Right atrium auricular region (tissue), 2 donors: Measurements from ENCODE around the gene UBASH3B. TPM values are rescaled to one million over a fixed set of nuclear protein-coding genes. Genes with fewer than 3 reads are reported as not detected.

Source experiments
- DNase-seq: peaks from one replicate; pipeline ENCODE4 v3.0.0-alpha.2; 2019; ENCODE audit warnings: low spot score
- H3K27ac ChIP-seq, 2 donors: fragments of 200-600 bp; sonication (generic); 1 replicate in 1 of 2; 2 replicates in 1 of 2; pipeline ENCODE4 v1.5.1; 2016 to 2019
- H3K27me3 ChIP-seq, 2 donors: fragments of 200-600 bp; sonication (generic); one replicate each; pipeline versions ENCODE4 v1.5.1 to v1.6.0; 2017 to 2019
- H3K36me3 ChIP-seq: fragments of 200-600 bp; sonication (generic); one replicate; pipeline ENCODE4 v1.5.1; 2016
- H3K4me1 ChIP-seq, 2 donors: fragments of 200-600 bp; sonication (generic); one replicate each; pipeline versions ENCODE4 v1.5.1 to v1.6.0; 2017 to 2019
- H3K4me3 ChIP-seq, 2 donors: fragments of 200-600 bp; sonication (generic); 1 replicate in 1 of 2; 2 replicates in 1 of 2; pipeline ENCODE4 v1.5.1; 2017 to 2019; ENCODE audit warnings: mild to moderate bottlenecking in 1 of 2, moderate library complexity in 1 of 2
- H3K9me3 ChIP-seq, 2 donors: fragments of 200-600 bp; sonication (generic); one replicate each; pipeline ENCODE4 v1.5.1; 2019
- total RNA-seq, 2 donors: library from RNA; depleted of rRNA; stranded (reverse); fragments of >200 nt; gene quantifications; one replicate each; pipeline ENCODE4 v1.1.0, GENCODE V29; 2016
- TF ChIP-seq, protein P1 (sequence below), 2 donors: fragments of 200-600 bp; sonication (generic); IDR thresholded peaks; one replicate each; pipeline ENCODE4 v1.5.1; 2019; ENCODE audit warnings: antibody characterized with exemption in 2 of 2

UBASH3B gene
- total RNA-seq, 2 donors from 2014 or later = 1.7 to 1.8 TPM

DNA sequence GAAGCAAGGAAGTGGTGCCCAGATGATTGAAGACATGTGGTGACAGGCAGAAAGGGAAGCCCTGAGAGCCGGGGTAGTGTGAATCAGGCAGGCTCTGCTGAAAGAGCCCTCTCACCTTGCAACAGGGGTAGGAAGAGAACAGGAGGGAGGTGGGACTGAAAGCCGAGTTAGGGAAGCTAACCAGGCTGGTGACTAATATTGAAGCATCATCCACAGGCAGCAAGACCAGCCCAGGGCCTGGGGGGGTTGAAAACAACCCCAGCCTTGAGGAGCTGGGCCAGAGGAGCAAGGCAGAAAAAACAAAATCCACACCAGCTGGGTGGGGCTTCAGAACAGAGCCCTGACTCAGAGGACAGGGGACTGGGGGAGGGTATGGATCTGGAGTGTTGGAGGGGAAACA, 147.8 kb downstream of the UBASH3B start:
- Histone ChIP-seq H3K36me3 (no peaks in the 10 kb centered on the region), H3K4me3 (no peak overlapping the region), H3K9me3 (no peaks in the 10 kb centered on the region), H3K27ac (no peak overlapping the region), H3K27me3 (no peaks in the 10 kb centered on the region), H3K4me1 (peaks cover 0 to 4% of the 10 kb centered on the region in 2 donors)
- no peak for DNase-seq
- TF ChIP-seq, protein P1, sequence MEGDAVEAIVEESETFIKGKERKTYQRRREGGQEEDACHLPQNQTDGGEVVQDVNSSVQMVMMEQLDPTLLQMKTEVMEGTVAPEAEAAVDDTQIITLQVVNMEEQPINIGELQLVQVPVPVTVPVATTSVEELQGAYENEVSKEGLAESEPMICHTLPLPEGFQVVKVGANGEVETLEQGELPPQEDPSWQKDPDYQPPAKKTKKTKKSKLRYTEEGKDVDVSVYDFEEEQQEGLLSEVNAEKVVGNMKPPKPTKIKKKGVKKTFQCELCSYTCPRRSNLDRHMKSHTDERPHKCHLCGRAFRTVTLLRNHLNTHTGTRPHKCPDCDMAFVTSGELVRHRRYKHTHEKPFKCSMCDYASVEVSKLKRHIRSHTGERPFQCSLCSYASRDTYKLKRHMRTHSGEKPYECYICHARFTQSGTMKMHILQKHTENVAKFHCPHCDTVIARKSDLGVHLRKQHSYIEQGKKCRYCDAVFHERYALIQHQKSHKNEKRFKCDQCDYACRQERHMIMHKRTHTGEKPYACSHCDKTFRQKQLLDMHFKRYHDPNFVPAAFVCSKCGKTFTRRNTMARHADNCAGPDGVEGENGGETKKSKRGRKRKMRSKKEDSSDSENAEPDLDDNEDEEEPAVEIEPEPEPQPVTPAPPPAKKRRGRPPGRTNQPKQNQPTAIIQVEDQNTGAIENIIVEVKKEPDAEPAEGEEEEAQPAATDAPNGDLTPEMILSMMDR (IDR thresholded peaks at IDR 0.05) = no peak

DNA sequence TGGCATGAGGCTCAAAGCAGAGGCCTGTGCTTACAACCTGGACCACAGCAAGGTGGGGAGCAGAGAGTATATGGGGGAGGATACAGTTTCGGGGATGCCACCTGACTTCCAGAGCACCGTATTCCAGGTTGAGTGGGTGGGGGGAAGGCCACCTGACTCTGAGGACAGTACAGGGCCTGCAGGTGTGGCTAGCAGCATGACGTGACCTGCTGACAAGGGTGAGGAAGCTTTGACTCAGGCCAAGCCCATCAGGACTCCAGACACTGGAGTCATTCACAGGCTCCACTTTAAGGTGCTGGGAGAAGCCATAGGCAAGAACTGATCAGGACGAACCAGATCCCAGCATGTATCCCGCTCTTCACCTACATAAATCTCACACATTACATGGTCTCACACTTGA, 148.2 kb downstream of the UBASH3B start:
- DNase-seq = no peak
- H3K4me3 ChIP-seq = no peak overlapping the region
- no peaks in the 10 kb centered on the region for H3K36me3 ChIP-seq
- H3K4me1 ChIP-seq = peaks cover 0 to 7% of the 10 kb centered on the region in 2 donors
- H3K27me3 ChIP-seq = no peaks in the 10 kb centered on the region
- H3K27ac ChIP-seq = no peak overlapping the region
- TF ChIP-seq, protein P1 (IDR thresholded peaks at IDR 0.05) = no peak
- H3K9me3 ChIP-seq = no peaks in the 10 kb centered on the region

DNA sequence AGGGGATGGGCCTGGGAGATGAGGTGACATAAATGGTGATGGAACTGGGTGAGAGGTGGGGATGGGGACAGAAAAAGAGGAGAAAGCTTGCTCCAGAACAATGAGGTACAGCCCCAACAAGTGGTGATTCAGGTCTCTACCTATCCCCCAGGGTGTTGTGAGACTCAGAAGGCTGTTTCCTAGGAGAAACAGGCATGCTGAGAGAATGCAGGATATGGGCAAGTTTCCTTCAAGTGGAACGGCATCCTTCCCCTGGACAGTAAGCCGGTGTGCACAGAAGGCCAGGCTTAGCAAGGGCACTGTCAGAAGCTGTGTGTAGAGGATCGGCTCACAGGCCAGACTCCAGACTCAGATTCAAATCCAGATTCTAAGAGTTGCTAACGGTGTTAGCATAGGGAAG, 148.6 kb downstream of the UBASH3B start:
- no peak overlapping the region for H3K4me3 ChIP-seq
- no peak overlapping the region for H3K27ac ChIP-seq
- H3K27me3 ChIP-seq = no peaks in the 10 kb centered on the region
- TF ChIP-seq, protein P1 (IDR thresholded peaks at IDR 0.05) = no peak
- no peaks in the 10 kb centered on the region for H3K36me3 ChIP-seq
- H3K4me1 ChIP-seq = peaks cover 0 to 7% of the 10 kb centered on the region in 2 donors
- H3K9me3 ChIP-seq = no peaks in the 10 kb centered on the region
- DNase-seq = no peak

DNA sequence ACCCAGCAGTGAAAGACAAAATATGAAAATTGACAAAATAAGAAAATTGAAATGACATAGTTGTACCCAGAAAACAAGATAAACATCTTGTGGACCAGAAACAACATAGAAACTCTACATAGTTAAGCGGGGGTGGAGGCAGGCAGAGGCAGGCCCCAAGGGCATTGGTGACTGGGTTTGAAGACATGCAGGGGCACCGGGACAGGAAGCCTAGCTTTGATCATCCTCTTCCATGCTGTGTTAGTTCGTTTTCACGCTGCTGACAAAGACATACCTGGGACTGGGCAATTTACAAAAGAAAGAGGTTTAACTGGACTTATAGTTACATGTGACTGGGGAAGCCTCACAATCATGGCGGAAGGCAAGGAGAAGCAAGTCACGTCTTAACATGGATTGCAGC, 149.3 kb downstream of the UBASH3B start:
- no peak for DNase-seq
- Histone ChIP-seq H3K27ac (no peak overlapping the region), H3K36me3 (no peaks in the 10 kb centered on the region), H3K27me3 (no peaks in the 10 kb centered on the region), H3K4me3 (no peak overlapping the region), H3K4me1 (peaks cover 0 to 7% of the 10 kb centered on the region in 2 donors), H3K9me3 (no peaks in the 10 kb centered on the region)
- TF ChIP-seq, protein P1 (IDR thresholded peaks at IDR 0.05) = no peak

DNA sequence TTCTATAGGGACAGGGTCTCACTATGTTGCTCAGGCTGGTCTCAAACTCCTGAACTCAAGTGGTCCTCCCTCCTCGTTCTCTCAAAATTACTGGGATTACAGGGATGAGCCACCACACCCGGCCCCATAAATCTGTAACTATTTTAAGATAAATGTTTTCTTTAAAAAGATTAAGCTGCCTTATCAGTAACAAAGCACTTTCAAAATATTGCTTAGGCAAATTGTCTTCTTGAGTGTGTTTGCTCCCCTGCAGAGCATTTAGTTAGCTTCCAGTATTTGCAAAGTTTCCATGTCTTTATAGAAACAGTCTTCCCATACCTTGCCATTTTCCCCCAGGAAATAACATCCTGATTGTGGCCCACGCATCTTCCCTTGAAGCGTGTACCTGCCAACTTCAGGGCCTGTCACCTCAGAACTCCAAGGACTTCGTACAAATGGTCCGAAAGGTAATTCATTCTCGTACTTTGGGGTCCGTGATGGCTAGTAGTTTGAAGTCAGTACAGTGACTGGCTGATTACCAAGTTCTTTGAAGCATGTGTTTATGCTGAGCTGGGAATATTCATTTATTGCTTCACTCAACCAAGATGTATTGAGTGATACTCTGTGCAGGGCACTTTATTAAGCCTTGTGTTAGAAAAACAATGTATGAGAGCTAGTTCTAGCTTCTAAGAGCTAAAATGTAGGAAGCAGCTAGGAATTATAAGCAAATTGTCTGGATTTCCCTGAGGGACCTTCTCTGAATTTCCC, 152.4 kb downstream of the UBASH3B start:
- TF ChIP-seq, protein P1 (IDR thresholded peaks at IDR 0.05) = no peak
- H3K4me3 ChIP-seq = no peak overlapping the region
- H3K4me1 ChIP-seq = peaks cover 0 to 7% of the 10 kb centered on the region in 2 donors
- DNase-seq = no peak
- no peaks in the 10 kb centered on the region for H3K36me3 ChIP-seq
- H3K27ac ChIP-seq = no peak overlapping the region
- H3K27me3 ChIP-seq = no peaks in the 10 kb centered on the region
- H3K9me3 ChIP-seq = no peaks in the 10 kb centered on the region

DNA sequence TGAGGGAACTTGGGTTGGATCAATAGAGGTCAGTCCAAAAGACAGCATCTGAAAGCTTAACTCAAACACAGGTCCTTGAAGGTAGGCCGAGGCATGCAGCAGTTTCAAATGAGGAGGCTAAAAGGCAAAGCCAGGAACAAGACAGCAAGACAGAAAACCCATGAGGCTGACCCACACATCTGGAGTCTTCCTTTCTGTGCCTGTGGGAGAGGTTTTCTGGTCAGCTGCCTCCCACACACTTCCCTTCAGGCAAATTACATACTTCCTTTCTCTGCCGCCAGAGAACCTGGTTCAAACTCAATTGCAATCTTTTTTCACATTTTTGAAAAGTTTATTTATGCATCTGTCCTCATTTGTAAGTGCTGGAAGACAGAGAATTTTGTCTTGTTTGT, 153.0 kb downstream of the UBASH3B start:
- no peaks in the 10 kb centered on the region for H3K27me3 ChIP-seq
- DNase-seq = no peak
- no peak overlapping the region for H3K27ac ChIP-seq
- H3K4me1 ChIP-seq = peaks cover 0 to 7% of the 10 kb centered on the region in 2 donors
- H3K9me3 ChIP-seq = no peaks in the 10 kb centered on the region
- no peaks in the 10 kb centered on the region for H3K36me3 ChIP-seq
- H3K4me3 ChIP-seq = no peak overlapping the region
- TF ChIP-seq, protein P1 (IDR thresholded peaks at IDR 0.05) = no peak
